Subcutaneous adipose tissue (tissue), 4 donors: ENCODE measurements around the gene TMX1. TPM values are rescaled to one million over a fixed set of nuclear protein-coding genes. Genes with fewer than 3 reads are reported as not detected.

Experiments
- total RNA-seq, 4 donors: library from RNA; depleted of rRNA; stranded (reverse); fragments of >200 nt; gene quantifications; one replicate each; pipeline ENCODE4 v1.1.0, GENCODE V29; 2016
- TF ChIP-seq, protein P1 (sequence below): fragments of 450-650 bp; IDR thresholded peaks from one replicate; pipeline ENCODE4 v1.5.1; 2016; ENCODE audit warnings: low read depth, mild to moderate bottlenecking, control low read depth, antibody characterized with exemption, moderate library complexity

The TMX1 gene, protein sequence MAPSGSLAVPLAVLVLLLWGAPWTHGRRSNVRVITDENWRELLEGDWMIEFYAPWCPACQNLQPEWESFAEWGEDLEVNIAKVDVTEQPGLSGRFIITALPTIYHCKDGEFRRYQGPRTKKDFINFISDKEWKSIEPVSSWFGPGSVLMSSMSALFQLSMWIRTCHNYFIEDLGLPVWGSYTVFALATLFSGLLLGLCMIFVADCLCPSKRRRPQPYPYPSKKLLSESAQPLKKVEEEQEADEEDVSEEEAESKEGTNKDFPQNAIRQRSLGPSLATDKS
- total RNA-seq = 10 to 100 TPM; 32.0 to 54.6 (median 47.7) TPM

DNA sequence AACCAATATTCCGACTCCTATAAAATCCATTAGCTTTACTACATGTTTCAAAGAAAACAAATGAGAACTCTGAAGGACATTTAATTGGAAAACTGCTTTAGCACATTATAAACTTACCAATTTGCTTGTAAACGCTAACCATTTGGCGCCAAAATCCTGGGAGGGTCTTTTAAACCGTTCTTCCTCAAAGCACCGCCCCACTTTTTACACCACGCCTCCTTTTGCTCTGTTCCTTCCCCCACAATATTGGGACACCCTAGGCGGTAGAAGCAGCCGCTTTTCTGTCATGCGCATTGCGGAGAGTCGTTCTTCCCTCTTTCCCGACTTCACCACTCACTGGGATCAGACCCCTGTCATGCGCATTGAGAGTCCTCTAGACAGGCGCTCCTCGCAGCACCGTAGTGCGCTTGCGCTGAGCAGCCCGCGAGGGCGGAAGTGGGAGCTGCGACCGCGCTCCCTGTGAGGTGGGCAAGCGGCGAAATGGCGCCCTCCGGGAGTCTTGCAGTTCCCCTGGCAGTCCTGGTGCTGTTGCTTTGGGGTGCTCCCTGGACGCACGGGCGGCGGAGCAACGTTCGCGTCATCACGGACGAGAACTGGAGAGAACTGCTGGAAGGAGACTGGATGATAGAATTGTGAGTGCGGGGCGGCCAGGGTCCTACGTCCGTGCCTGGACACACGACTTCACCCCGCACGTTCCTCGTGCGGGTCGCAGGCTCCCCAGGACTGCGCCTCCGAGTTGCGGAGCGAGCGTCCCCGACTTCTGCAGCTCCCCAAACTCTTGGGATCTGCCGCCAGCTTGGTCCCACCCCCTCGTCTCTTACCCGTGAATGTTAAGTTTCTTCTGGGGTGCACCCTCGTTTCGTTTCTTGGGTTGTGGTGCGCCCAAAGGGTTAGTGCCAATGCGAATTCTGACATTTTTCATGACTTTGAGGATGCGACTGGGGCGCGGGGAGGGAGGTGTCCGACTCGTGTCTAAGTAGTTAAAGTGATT is at the start of gene TMX1:
TSS of gene TMX1 (plus strand) at position 435 of the 991 bp plus-strand sequence. CDS start at position 481, 46 bp downstream.
- TF ChIP-seq, protein P1, sequence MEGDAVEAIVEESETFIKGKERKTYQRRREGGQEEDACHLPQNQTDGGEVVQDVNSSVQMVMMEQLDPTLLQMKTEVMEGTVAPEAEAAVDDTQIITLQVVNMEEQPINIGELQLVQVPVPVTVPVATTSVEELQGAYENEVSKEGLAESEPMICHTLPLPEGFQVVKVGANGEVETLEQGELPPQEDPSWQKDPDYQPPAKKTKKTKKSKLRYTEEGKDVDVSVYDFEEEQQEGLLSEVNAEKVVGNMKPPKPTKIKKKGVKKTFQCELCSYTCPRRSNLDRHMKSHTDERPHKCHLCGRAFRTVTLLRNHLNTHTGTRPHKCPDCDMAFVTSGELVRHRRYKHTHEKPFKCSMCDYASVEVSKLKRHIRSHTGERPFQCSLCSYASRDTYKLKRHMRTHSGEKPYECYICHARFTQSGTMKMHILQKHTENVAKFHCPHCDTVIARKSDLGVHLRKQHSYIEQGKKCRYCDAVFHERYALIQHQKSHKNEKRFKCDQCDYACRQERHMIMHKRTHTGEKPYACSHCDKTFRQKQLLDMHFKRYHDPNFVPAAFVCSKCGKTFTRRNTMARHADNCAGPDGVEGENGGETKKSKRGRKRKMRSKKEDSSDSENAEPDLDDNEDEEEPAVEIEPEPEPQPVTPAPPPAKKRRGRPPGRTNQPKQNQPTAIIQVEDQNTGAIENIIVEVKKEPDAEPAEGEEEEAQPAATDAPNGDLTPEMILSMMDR = no peak

DNA sequence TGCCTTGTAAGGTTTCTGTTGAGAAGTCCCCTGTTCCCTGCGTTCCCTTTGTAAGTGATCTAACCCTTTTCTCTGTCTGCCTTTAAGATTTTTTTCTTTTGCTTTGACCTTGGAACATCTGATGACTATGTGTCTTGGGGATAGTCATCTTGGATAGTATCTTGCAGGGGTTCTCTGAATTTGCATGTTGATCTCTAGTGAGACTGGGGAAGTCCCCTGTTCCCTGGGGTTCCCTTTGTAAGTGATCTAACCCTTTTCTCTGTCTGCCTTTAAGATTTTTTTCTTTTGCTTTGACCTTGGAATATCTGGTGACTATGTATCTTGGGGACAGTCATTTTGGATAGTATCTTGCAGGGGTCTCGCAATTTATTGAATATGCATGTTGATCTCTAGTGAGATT is 38.2 kb upstream of the TMX1 start:
- TF ChIP-seq, protein P1 = no peak

DNA sequence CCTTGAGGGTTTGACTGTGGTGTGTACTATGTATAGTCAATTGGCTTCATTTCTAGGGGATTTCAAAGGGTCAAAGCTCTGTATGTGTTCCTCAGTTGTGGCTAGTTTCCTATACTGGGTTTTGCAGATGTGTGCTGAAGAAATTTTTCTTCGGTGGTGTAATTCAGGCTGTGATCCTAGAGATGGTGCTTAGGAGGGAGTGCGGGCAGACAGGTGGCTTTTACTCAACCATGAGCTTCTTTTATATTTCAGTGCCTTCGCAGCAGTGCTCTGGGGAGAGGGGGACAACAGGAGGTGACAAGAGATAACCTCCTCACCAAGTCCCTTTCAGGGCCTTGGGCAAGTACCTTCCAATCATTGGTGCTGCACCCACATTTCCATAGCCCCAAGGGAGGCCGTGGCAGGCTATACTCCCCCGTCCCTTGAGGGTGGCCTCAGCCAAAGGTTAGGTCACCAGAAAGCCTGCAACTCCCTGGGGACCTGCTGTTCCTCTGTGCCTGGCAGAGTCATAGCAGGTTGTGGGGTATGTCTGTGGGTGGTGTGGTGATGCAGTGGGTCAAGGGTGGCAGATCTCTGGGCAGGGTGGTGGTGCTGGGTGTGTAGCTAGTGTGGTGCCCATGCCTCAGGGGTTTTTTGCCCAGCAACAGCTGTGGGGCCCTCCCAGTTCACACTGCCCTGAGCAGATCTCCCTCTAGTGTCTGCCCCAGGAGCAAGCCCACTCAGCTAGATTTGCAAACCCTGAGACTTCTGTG is 37.0 kb upstream of the TMX1 start:
- TF ChIP-seq, protein P1 = no peak

DNA sequence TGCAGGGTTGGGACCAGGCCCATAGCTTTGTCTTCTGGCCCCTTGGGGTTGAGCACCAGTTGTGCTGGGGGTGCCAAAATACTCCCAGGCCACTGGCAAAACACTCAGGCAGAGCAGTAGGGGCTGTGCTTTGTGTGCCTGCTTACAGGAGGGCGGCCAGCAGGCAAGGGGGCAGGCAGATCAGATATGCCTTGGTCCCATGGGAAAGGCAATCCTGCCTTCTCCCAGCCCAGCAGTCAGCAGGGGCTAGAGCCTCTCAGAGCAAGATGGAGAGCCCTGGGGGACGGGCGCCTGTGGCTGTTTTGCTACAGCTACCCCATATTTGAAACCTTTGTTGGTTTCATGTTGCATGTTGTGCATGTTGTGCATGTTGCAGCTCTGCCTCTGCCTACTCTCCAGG is 36.2 kb upstream of the TMX1 start:
- TF ChIP-seq, protein P1 = no peak

DNA sequence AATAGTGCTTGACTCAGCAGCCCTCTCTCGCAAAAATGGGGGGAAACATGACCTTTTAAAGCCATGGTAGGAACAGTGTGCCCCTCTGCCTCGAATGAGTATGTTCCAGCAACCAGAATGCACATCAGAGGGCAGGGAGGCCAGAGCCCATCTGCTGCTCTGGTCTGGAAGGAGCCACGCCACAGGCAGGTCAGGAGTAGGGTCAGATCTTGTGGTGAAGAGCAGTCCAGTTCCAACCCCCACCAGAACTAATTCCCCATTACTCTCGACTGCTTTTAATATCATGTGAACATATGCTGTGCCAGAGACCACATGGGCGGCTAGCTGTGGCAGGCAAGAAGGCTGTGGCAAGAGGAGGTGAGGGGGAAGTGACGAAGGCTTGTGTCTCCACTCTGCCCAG is 34.6 kb upstream of the TMX1 start:
- TF ChIP-seq, protein P1 = no peak

DNA sequence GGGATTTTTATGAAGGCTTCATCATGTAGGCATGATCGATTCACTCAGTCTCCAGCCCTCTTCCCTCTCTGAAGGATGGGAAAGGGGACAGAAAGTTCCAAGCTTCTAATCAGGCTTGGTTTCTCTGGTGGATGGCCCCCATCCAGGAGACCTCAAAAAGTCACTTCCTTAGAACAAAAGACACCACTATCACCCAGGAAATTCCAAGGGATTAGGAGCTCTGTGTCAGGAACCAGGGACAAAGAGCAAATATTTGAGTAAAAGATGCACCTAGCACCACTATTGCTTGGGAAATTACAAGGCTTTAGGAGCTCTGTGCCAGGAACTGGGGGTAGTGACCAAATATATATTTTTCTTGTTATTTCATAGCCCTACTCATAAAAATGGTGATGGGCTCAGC is 33.6 kb upstream of the TMX1 start:
- TF ChIP-seq, protein P1 = no peak
